ENCODE data around the gene FPGS.

DNA sequence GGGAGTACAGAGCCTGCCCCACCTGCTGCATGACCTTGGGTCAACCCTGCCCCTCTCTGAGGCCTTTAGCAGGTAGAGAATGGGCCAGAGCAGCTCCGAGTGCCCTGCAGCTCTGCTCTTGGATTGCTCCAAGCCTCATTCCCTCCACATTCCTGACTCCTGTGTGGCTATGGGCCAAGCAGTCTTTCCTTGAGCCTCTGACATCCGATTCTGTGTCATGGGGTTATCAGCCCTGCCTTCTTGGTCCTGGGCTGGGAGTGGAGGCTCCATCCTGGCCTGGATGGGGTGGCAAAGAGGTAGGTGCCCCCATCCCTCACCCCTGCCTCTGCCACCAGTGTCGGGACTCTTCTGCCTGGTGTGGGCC is 13.7 kb downstream of the FPGS start:
- TF ChIP-seq, protein P1, sequence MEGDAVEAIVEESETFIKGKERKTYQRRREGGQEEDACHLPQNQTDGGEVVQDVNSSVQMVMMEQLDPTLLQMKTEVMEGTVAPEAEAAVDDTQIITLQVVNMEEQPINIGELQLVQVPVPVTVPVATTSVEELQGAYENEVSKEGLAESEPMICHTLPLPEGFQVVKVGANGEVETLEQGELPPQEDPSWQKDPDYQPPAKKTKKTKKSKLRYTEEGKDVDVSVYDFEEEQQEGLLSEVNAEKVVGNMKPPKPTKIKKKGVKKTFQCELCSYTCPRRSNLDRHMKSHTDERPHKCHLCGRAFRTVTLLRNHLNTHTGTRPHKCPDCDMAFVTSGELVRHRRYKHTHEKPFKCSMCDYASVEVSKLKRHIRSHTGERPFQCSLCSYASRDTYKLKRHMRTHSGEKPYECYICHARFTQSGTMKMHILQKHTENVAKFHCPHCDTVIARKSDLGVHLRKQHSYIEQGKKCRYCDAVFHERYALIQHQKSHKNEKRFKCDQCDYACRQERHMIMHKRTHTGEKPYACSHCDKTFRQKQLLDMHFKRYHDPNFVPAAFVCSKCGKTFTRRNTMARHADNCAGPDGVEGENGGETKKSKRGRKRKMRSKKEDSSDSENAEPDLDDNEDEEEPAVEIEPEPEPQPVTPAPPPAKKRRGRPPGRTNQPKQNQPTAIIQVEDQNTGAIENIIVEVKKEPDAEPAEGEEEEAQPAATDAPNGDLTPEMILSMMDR (IDR thresholded peaks at IDR 0.05), result no peak
- TF ChIP-seq POLR2A (IDR thresholded peaks at IDR 0.05), result no peak
